ENCODE results near the gene TEAD4. TPM values are rescaled to one million over a fixed set of nuclear protein-coding genes. Genes with fewer than 3 reads are reported as not detected.

The TEAD4 gene
- total RNA-seq, 4 donors from 2014 or later = 28.5 to 50.9 (median 37.0) TPM

DNA sequence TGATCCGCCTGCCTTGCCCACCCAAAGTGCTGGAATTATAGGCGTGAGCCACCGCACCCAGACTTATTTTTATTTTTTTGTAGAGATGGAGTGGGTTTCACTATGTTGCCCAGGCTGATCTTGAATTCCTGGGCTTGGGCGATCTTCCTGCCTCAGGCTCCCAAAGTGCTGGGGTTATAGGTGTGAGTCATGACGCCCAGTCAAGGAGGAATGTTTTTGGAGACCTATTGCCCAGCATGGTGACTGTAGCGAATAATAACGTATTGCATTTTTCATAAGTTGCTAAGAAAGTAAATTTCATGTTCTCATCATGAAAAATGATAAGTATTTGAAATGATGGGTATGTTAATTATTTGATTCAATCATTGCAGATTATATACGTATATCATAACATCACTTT lies 46.5 kb downstream of the TEAD4 start:
- intact Hi-C loops (cut with DNase I) = no loop called here
- Histone ChIP-seq H3K36me3 (no peaks in the 10 kb centered on the region), H3K4me1 (peaks cover 7 to 9% of the 10 kb centered on the region in 2 donors), H3K27ac (peak overlapping the region in 1 of 3 donors; percentile 60), H3K27me3 (no peaks in the 10 kb centered on the region), H3K9me3 (no peaks in the 10 kb centered on the region), H3K4me3 (replicated peaks in 1 of 3) (no peak overlapping the region)
- TF ChIP-seq CTCF (IDR thresholded peaks at IDR 0.05) = no peak
- TF ChIP-seq POLR2A (IDR thresholded peaks at IDR 0.05) = no peak
- WGBS, 2 donors = 98% methylated on average over 8 of the region's 8 CpGs
- no peak for DNase-seq

DNA sequence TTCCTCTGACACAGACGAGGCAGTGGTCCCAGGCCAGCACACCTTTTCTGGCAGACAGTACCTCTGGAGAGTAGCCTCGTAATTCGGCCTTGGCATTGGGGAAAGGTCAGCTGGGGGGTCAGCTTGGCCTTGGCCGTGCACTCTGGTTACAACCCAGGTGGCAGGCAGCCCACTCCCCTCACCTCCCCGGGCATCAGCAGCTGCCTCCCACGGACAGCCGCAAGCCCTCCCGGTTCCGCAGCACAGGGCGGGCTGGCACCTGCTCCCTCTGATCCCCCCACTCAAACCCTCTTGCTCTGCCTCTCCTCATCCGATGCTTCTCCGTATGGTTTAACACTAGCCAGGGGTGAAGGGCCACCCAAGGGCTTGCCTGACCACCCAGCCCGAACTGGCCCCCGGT lies 50.6 kb downstream of the TEAD4 start:
- no peak for DNase-seq
- Histone ChIP-seq H3K36me3 (no peaks in the 10 kb centered on the region), H3K27me3 (no peaks in the 10 kb centered on the region), H3K4me1 (peaks cover 3 to 10% of the 10 kb centered on the region in 2 donors), H3K9me3 (no peaks in the 10 kb centered on the region), H3K27ac (no peak overlapping the region), H3K4me3 (replicated peaks in 1 of 3) (no peak overlapping the region)
- WGBS, 2 donors = 94 to 96% methylated on average over 13 to 14 of the region's 14 CpGs
- intact Hi-C loops (cut with DNase I) = no loop called here
- TF ChIP-seq POLR2A (IDR thresholded peaks at IDR 0.05) = no peak
- TF ChIP-seq CTCF (IDR thresholded peaks at IDR 0.05) = no peak

GRCh38 chr12:3010214-3010930 lies 51.2 kb downstream of the TEAD4 start:
- WGBS, 2 donors = 86 to 95% methylated on average over 15 to 22 of the region's 22 CpGs
- DNase-seq = no peak
- intact Hi-C loops (cut with DNase I) = no loop called here
- TF ChIP-seq CTCF (IDR thresholded peaks at IDR 0.05) (no peak), POLR2A (IDR thresholded peaks at IDR 0.05) (no peak)
- Histone ChIP-seq H3K27me3 (no peaks in the 10 kb centered on the region), H3K27ac (no peak overlapping the region), H3K9me3 (no peaks in the 10 kb centered on the region), H3K4me3 (replicated peaks in 1 of 3) (no peak overlapping the region), H3K4me1 (peaks cover 0 to 5% of the 10 kb centered on the region in 2 donors), H3K36me3 (no peaks in the 10 kb centered on the region)

DNA sequence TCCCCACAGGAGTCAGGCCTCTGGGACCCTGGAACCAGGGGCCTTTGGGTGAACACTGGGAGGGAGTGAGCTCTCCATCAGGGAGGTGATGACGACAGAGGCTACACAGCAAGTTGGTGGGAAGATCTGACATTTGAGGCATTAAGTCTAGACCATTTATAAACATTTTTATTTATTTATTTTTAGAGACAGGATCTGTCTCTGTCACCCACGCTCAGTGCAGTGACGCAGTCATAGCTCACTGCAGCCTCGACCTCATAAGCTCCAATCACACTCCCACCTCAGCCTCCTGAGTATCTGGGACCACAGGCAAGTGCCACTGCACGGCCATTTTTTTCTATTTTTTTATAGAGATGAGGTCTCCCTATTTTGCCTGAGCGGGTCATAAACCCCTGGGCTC lies 53.6 kb downstream of the TEAD4 start:
- Histone ChIP-seq H3K27me3 (no peaks in the 10 kb centered on the region), H3K4me3 (replicated peaks in 1 of 3) (no peak overlapping the region), H3K27ac (no peak overlapping the region), H3K9me3 (no peaks in the 10 kb centered on the region), H3K4me1 (peaks cover 0 to 5% of the 10 kb centered on the region in 2 donors), H3K36me3 (no peaks in the 10 kb centered on the region)
- TF ChIP-seq CTCF (IDR thresholded peaks at IDR 0.05) = no peak
- no peak for DNase-seq
- intact Hi-C loops (cut with DNase I) = no loop called here
- WGBS, 2 donors = 88 to 96% methylated on average over 6 of the region's 6 CpGs

- H3K27me3 ChIP-seq = no peaks in the 10 kb centered on the region
These were observed 55.4 kb downstream of the TEAD4 start for GRCh38 chr12:3014641-3015040.

More at GRCh38 chr12:3014641-3015040, 55.4 kb downstream of the TEAD4 start:
- H3K4me1 ChIP-seq = peaks cover 0 to 5% of the 10 kb centered on the region in 2 donors
- H3K27ac ChIP-seq = no peak overlapping the region
- intact Hi-C loops (cut with DNase I) = no loop called here
- H3K4me3 ChIP-seq (replicated peaks in 1 of 3) = no peak overlapping the region
- peaks cover 0 to 5% of the 10 kb centered on the region in 2 donors for H3K36me3 ChIP-seq
- WGBS, 2 donors = 38 to 70% methylated on average over 9 to 16 of the region's 16 CpGs
- H3K9me3 ChIP-seq = no peaks in the 10 kb centered on the region
- DNase-seq = no peak
- TF ChIP-seq POLR2A (IDR thresholded peaks at IDR 0.05) = no peak
- no peak for TF ChIP-seq CTCF (IDR thresholded peaks at IDR 0.05)

Data from thyroid gland (tissue), 4 donors.